Measurements from ENCODE around the gene USP32. TPM values are rescaled to one million over a fixed set of nuclear protein-coding genes. Genes with fewer than 3 reads are reported as not detected.
"Not testable (repeated sequence)": the region's sequence is repeated elsewhere in the genome, so short reads cannot be mapped to it uniquely, and the experiment has no call there.

Gene USP32
- total RNA-seq, 1 donor from 2014 or later = 39.1 TPM

DNA sequence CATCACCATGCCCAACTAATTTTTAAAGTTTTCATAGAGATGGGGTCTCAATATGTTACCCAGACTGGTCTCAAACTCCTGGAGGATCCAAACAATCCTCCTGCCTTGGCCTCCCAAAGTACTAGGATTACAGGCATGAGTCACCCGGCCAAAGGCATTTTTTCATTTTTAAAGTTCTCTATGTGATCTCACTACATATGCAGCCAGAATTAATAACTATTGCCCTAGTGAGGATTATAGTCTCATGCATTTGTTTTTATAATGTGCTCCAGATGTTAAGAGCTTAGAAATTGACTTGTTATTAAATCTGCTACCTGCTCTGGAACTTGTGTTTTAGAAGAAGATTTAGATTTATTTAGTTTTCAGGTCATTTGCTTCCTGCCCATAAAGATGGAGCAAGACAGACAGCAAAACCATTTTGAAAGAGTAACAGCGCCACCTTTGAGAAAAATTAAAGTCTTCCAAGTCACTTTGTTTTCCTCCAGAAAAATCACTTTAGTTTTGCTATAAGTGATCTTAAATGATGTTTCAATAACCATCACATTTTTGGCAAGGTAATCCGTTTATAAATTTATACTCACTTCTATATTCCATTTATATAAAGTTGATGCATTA is 162.6 kb downstream of the USP32 start:
- no peak overlapping the region for H3K27ac Mint-ChIP-seq
- H3K27me3 Mint-ChIP-seq = no peaks in the 10 kb centered on the region
- H3K4me1 Mint-ChIP-seq (ENCODE audit: unreplicated experiment) = no peaks in the 10 kb centered on the region
- no peak for DNase-seq (ENCODE audit: extremely low spot score, unreplicated experiment)
- no peak overlapping the region for H3K4me3 Mint-ChIP-seq
- TF ChIP-seq, protein P1, sequence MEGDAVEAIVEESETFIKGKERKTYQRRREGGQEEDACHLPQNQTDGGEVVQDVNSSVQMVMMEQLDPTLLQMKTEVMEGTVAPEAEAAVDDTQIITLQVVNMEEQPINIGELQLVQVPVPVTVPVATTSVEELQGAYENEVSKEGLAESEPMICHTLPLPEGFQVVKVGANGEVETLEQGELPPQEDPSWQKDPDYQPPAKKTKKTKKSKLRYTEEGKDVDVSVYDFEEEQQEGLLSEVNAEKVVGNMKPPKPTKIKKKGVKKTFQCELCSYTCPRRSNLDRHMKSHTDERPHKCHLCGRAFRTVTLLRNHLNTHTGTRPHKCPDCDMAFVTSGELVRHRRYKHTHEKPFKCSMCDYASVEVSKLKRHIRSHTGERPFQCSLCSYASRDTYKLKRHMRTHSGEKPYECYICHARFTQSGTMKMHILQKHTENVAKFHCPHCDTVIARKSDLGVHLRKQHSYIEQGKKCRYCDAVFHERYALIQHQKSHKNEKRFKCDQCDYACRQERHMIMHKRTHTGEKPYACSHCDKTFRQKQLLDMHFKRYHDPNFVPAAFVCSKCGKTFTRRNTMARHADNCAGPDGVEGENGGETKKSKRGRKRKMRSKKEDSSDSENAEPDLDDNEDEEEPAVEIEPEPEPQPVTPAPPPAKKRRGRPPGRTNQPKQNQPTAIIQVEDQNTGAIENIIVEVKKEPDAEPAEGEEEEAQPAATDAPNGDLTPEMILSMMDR (conservative IDR thresholded peaks at IDR 0.05) = peak; percentile 28
- no peaks in the 10 kb centered on the region for H3K36me3 Mint-ChIP-seq
- no peaks in the 10 kb centered on the region for H3K9me3 Mint-ChIP-seq

DNA sequence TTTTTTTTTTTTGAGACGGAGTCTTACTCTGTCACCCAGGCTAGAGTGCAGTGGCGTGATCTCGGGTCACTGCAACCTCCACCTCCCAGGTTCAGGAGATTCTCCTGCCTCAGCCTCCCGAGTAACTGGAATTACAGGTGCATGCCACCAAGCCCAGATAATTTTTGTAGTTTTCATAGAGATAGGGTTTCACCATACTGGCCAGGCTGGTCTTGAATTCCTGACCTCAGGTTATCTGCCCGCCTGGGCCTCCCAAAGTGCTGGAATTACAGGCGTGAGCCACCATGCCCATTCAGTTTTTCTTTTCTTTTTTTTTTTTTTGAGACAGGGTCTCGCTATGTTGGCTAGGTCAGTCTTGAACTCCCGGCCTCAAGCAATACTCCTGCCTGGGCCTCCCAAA is 164.7 kb downstream of the USP32 start:
- H3K27ac Mint-ChIP-seq; H3K27me3 Mint-ChIP-seq; H3K4me3 Mint-ChIP-seq; H3K4me1 Mint-ChIP-seq (ENCODE audit: unreplicated experiment); H3K36me3 Mint-ChIP-seq; H3K9me3 Mint-ChIP-seq; DNase-seq (ENCODE audit: extremely low spot score, unreplicated experiment): not testable (repeated sequence)

DNA sequence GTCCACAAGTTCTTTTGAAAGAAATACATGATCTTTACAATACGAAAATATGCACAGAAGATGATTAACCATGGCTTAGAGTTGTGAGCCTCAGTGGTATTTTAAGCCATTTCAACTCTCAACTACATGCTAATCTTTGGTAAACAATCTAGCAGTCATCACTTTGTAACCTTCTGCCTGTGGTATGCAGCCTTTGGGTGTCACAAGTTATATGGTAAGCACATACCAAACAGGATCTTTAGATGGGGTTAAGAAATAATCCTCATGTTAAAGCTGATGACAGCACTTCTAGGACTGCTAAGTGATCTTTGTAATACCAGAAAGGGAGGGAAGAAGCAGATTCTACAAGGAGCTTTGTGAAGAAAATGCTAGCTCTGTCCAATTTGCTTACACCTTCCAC is 167.9 kb downstream of the USP32 start:
- Mint-ChIP-seq H3K36me3 (peaks cover 7% of the 10 kb centered on the region), H3K4me1 (ENCODE audit: unreplicated experiment) (no peaks in the 10 kb centered on the region), H3K27me3 (no peaks in the 10 kb centered on the region), H3K9me3 (no peaks in the 10 kb centered on the region), H3K27ac (no peak overlapping the region), H3K4me3 (no peak overlapping the region)
- DNase-seq (ENCODE audit: extremely low spot score, unreplicated experiment) = no peak
- TF ChIP-seq, protein P1 (conservative IDR thresholded peaks at IDR 0.05) = no peak

DNA sequence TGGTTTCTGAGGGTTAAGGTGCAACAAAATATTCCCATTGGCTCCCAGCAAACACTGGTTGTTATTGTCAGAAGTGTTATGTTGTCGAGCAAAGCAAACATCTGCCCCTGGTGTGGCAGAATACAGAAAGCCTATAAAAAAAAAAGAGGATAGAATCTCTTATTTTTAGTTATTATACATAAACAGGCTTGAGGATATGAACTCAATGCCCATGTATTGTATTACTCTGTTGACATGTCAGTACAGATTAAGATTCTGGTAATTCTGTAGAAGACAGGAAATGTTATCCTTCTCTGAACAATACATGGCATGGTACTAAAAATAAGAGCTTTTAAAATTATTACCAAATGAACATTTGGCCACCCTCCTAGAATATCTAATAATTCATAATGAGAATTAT is 168.5 kb downstream of the USP32 start:
- Mint-ChIP-seq H3K36me3 (peaks cover 10% of the 10 kb centered on the region), H3K4me1 (ENCODE audit: unreplicated experiment) (no peaks in the 10 kb centered on the region), H3K27ac (no peak overlapping the region), H3K4me3 (no peak overlapping the region), H3K9me3 (no peaks in the 10 kb centered on the region), H3K27me3 (no peaks in the 10 kb centered on the region)
- TF ChIP-seq, protein P1 (conservative IDR thresholded peaks at IDR 0.05) = no peak
- DNase-seq (ENCODE audit: extremely low spot score, unreplicated experiment) = no peak

DNA sequence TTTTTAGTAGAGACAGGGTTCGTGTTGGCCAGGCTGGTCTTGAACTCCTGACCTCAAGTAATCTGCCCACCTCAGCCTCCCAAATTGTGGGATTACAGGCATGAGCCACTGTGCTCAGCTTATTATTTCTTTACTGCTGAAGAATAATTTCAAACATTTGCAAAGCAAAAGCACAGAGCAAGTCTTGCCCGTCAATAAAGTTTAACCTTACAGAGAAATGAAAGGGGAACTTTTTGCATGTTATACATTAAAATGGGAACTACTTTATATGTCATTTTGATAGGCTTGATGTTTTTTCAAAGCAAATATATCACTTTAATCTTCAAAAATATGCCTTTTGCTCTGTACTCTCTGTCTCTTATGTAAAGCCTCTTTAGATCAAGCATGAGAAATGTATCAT is 173.2 kb downstream of the USP32 start:
- not testable (repeated sequence) for H3K9me3 Mint-ChIP-seq; H3K4me1 Mint-ChIP-seq (ENCODE audit: unreplicated experiment); DNase-seq (ENCODE audit: extremely low spot score, unreplicated experiment); H3K27me3 Mint-ChIP-seq; H3K27ac Mint-ChIP-seq; H3K4me3 Mint-ChIP-seq
- H3K36me3 Mint-ChIP-seq = peaks cover 10% of the 10 kb centered on the region

DNA sequence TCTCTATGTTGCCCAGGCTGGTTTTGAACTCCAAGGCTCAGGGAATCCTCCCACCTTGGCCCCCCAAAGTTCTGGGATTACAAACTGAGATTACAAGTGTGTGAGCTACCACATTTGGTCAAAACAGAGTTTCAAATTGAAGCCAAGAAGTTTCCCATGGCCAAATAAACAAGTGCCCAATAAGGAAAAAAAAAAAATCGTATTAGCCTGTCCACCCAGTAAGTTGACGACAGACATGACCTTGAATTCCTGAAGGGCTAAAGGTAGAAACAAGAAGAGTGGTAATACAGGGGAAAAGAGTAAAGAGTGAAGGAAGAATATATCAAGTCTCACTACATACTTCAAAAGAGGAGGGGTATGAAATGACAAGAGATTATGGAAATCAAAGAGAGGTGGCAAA is 176.0 kb downstream of the USP32 start:
- H3K4me3 Mint-ChIP-seq; H3K9me3 Mint-ChIP-seq; H3K27me3 Mint-ChIP-seq; H3K36me3 Mint-ChIP-seq; H3K4me1 Mint-ChIP-seq (ENCODE audit: unreplicated experiment); DNase-seq (ENCODE audit: extremely low spot score, unreplicated experiment); H3K27ac Mint-ChIP-seq: not testable (repeated sequence)

DNA sequence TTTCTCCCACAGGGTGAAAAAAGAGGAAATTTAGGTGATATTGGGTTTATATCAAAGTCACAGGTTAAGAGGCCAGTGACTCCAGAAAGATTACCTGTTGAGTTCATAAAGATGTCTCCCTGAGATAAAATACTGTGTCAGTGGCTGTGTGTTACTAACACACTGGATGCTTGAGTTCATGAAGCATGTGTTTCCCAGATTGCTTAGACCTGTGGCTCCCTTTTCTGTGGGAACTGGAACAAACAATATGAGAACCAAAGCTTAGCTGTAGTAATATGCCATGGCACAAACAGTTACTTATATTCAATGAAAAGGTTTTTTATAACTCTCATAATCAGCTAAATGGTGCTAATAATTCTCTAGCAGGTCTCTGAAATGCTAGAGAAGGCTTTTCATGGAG is 180.7 kb downstream of the USP32 start:
- DNase-seq (ENCODE audit: extremely low spot score, unreplicated experiment); H3K9me3 Mint-ChIP-seq; H3K4me3 Mint-ChIP-seq; H3K4me1 Mint-ChIP-seq (ENCODE audit: unreplicated experiment); H3K36me3 Mint-ChIP-seq; H3K27ac Mint-ChIP-seq; H3K27me3 Mint-ChIP-seq: not testable (repeated sequence)

DNA sequence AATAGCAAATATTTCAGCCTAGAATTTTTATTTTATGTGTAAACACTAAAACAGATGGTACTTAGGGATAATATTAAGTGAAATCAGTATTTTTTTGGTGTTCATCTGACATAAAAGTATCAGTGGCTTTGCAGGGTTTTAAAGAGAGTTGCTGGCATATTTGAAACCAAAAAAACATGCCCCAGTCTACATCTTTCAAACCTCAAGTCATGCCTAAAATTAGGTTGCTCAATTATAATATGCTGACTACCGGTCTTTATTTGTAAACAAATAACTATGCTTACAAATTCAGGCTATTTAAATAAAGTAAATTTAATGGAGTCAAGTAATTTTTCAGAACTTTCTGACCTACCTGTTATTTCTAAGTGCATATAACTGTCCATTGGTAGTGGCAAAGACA is 183.6 kb downstream of the USP32 start:
- H3K36me3 Mint-ChIP-seq; H3K4me1 Mint-ChIP-seq (ENCODE audit: unreplicated experiment); H3K27me3 Mint-ChIP-seq; H3K4me3 Mint-ChIP-seq; DNase-seq (ENCODE audit: extremely low spot score, unreplicated experiment); H3K27ac Mint-ChIP-seq; H3K9me3 Mint-ChIP-seq: not testable (repeated sequence)

DNA sequence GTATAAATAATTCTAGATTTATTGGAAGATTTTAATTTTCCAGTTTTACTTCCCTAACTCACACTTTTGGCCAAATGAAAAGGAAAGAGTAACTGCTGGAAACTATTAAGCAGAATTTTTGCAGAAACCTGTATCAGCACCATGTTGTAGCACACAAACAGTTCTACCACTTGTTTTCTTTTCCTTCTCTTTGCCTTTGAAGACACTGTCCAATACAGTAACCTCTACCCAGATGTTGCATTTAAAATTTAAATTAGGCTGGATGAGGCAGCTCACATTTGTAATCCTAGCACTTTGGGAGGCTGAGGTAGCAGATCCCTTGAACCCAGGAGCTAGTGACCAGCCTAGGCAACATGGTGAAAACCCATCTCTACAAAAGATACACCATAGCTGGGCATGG is 186.2 kb downstream of the USP32 start:
- H3K9me3 Mint-ChIP-seq; H3K4me1 Mint-ChIP-seq (ENCODE audit: unreplicated experiment); H3K27ac Mint-ChIP-seq; DNase-seq (ENCODE audit: extremely low spot score, unreplicated experiment); H3K36me3 Mint-ChIP-seq; H3K4me3 Mint-ChIP-seq; H3K27me3 Mint-ChIP-seq: not testable (repeated sequence)

DNA sequence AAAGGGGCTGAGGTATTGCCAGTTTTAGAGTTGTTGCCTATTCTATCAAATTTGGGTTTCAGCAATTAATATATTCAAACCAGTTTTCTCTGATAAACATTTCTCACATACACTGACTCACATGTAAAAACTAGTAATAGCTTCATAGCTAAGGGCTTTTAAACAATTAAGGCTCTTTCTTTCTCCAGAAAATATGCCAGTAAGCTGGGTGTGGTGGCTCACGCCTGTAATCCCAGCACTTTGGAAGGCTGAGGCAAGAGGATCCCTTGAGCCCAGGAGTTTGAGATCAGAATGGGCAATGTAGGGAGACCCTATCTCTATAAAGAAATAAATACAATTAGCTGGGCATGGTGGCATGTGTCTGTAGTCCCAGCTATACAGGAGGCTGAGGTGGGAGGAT is 193.3 kb downstream of the USP32 start:
- not testable (repeated sequence) for DNase-seq (ENCODE audit: extremely low spot score, unreplicated experiment); H3K27me3 Mint-ChIP-seq; H3K4me3 Mint-ChIP-seq; H3K9me3 Mint-ChIP-seq; H3K4me1 Mint-ChIP-seq (ENCODE audit: unreplicated experiment)
- Mint-ChIP-seq H3K36me3 (peaks cover 19% of the 10 kb centered on the region), H3K27ac (peak overlapping the region; percentile 64)

DNA sequence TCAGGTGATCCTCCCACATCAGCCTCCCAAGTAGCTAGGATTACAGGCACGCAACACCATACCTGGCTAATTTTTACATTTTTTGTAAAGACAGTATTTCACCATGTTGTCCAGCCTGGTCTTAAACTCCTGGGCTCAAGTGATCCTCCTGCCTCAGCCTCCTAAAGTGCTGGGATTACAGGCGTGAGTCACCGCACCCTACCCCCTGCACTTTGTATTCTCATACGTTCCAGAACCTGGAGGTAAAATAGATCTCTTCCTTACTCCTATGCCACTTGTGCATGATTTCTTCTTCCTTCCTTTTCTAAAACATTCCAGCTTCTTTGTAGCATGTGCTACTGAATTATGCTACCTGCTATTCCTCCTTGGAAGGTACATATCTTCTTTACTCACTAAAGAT is 197.8 kb downstream of the USP32 start:
- peaks cover 36% of the 10 kb centered on the region for H3K36me3 Mint-ChIP-seq
- H3K9me3 Mint-ChIP-seq; DNase-seq (ENCODE audit: extremely low spot score, unreplicated experiment): not testable (repeated sequence)

More for the DNA sequence above, 197.8 kb downstream of the USP32 start:
- H3K27me3 Mint-ChIP-seq; H3K27ac Mint-ChIP-seq; H3K4me3 Mint-ChIP-seq; H3K4me1 Mint-ChIP-seq (ENCODE audit: unreplicated experiment): not testable (repeated sequence)
